IMR-90 (cell line): ENCODE results near the gene MROH2A. TPM values are rescaled to one million over a fixed set of nuclear protein-coding genes. Genes with fewer than 3 reads are reported as not detected.

Experiments
- ATAC-seq: fragments of 200-7000 bp; cut with Tn5 transposase; 2 replicates; pipeline ENCODE4 v1.9.1; 2020; ENCODE audit warnings: low read depth, mild to moderate bottlenecking, moderate library complexity
- BruUV-seq: library from RNA; stranded (reverse); fragments of 400-500 nt; replicated peaks from 2 replicates; lab custom pipeline; 2021; lab: Mats Ljungman, UMichigan
- CTCF ChIA-PET: fragments of 300-600 bp; formaldehyde crosslinking; extraction: SDS; loops from one replicate; lab custom pipeline; 2021; ENCODE audit warnings: antibody characterized with exemption; lab: Yijun Ruan, JAX
- POLR2A ChIA-PET: fragments of 300-600 bp; sonication (Branson Sonifier 250); formaldehyde crosslinking; loops from one replicate; lab custom pipeline; 2022; ENCODE audit warnings: antibody characterized with exemption; ENCODE audit not compliant: unreplicated experiment; lab: Charles Lee
- DNase-seq: peaks from one replicate; pipeline ENCODE4 v3.0.0; 2013
- H2AFZ ChIP-seq: replicated peaks from 2 replicates; pipeline ENCODE3; 2013; ENCODE audit warnings: low read length, mild to moderate bottlenecking; ENCODE audit not compliant: poor library complexity
- H2AK5ac ChIP-seq: 2 replicates; pipeline ENCODE4 v1.6.1; 2013; ENCODE audit warnings: low read depth, low read length, inconsistent platforms
- H2AK9ac ChIP-seq: replicated peaks from 2 replicates; pipeline ENCODE3; 2013; ENCODE audit warnings: mild to moderate bottlenecking, low read depth, low read length, moderate library complexity; ENCODE audit not compliant: poor library complexity
- H2BK120ac ChIP-seq: 2 replicates; pipeline ENCODE4 v1.6.1; 2013; ENCODE audit warnings: low read depth, low read length, inconsistent platforms
- H2BK15ac ChIP-seq: 3 replicates; pipeline ENCODE4 v1.6.1; 2013; ENCODE audit warnings: low read depth, low read length, inconsistent platforms
- H2BK20ac ChIP-seq: 2 replicates; pipeline ENCODE4 v1.6.1; 2013; ENCODE audit warnings: low read depth, mild to moderate bottlenecking, inconsistent platforms, low read length, moderate library complexity
- H2BK5ac ChIP-seq: 2 replicates; pipeline ENCODE4 v1.6.1; 2013; ENCODE audit warnings: mild to moderate bottlenecking, low read depth, low read length, inconsistent platforms; ENCODE audit not compliant: poor library complexity, severe bottlenecking
- H3K14ac ChIP-seq: replicated peaks from 2 replicates; pipeline ENCODE4 v1.6.1; 2013; ENCODE audit warnings: low read depth, low read length, inconsistent platforms
- H3K18ac ChIP-seq: 2 replicates; pipeline ENCODE4 v1.6.1; 2013; ENCODE audit warnings: low read depth, low read length, control low read depth
- H3K23ac ChIP-seq: 2 replicates; pipeline ENCODE4 v1.6.1; 2013; ENCODE audit warnings: low read depth, low read length, inconsistent platforms
- H3K27ac ChIP-seq: 2 replicates; pipeline ENCODE4 v1.5.1; 2013; ENCODE audit warnings: mild to moderate bottlenecking, control low read depth, low read length; ENCODE audit not compliant: insufficient read depth
- H3K27me3 ChIP-seq: 2 replicates; pipeline ENCODE4 v1.6.1; 2013; ENCODE audit warnings: low read length; ENCODE audit not compliant: control insufficient read depth, insufficient read depth
- H3K36me3 ChIP-seq: 2 replicates; pipeline ENCODE4 v1.6.1; 2013; ENCODE audit warnings: low read length, mixed read lengths; ENCODE audit not compliant: control insufficient read depth, insufficient read depth
- H3K4ac ChIP-seq: 2 replicates; pipeline ENCODE4 v1.6.1; 2013; ENCODE audit warnings: low read depth, low read length, inconsistent platforms
- H3K4me1 ChIP-seq: 2 replicates; pipeline ENCODE4 v1.6.1; 2013; ENCODE audit warnings: low read length, mixed read lengths; ENCODE audit not compliant: control insufficient read depth, insufficient read depth
- H3K4me2 ChIP-seq: 2 replicates; pipeline ENCODE4 v1.6.1; 2013; ENCODE audit warnings: low read depth, mild to moderate bottlenecking, control low read depth, low read length, moderate library complexity
- H3K4me3 ChIP-seq: 2 replicates; pipeline ENCODE4 v1.5.1; 2013; ENCODE audit warnings: low read depth, mild to moderate bottlenecking, control low read depth, low read length, moderate library complexity; ENCODE audit not compliant: insufficient read depth
- H3K56ac ChIP-seq: 2 replicates; pipeline ENCODE4 v1.6.1; 2013; ENCODE audit warnings: low read length, inconsistent platforms; ENCODE audit not compliant: insufficient read depth; ENCODE audit errors: extremely low read depth
- H3K79me1 ChIP-seq, 2 experiments: 2 replicates each; pipeline ENCODE4 v1.6.1; 2013; ENCODE audit warnings: low read length in 2 of 2, inconsistent platforms in 1 of 2, low read depth in 1 of 2
- H3K9ac ChIP-seq: 2 replicates; pipeline ENCODE4 v1.6.1; 2013; ENCODE audit warnings: low read depth, low read length, control low read depth
- H3K9me1 ChIP-seq: 2 replicates; pipeline ENCODE4 v1.6.1; 2013; ENCODE audit warnings: low read length, inconsistent platforms; ENCODE audit not compliant: insufficient read depth
- H3K9me3 ChIP-seq: 2 replicates; pipeline ENCODE4 v1.6.1; 2013; ENCODE audit warnings: low read length; ENCODE audit not compliant: control insufficient read depth, insufficient read depth
- H4K20me1 ChIP-seq: 2 replicates; pipeline ENCODE4 v1.6.1; 2013; ENCODE audit warnings: low read length, inconsistent platforms; ENCODE audit not compliant: insufficient read depth
- H4K5ac ChIP-seq: 2 replicates; pipeline ENCODE4 v1.6.1; 2013; ENCODE audit warnings: mild to moderate bottlenecking, low read depth, low read length, control low read depth
- H4K8ac ChIP-seq, 2 experiments: 2 replicates each; pipeline ENCODE4 v1.6.1; 2013; ENCODE audit warnings: low read depth in 2 of 2, low read length in 2 of 2, control low read depth in 1 of 2, inconsistent platforms in 1 of 2
- H4K91ac ChIP-seq: 2 replicates; pipeline ENCODE4 v1.6.1; 2013; ENCODE audit warnings: low read depth, low read length, inconsistent platforms; ENCODE audit not compliant: insufficient read depth
- BHLHE40 ChIP-seq: fragments of 150-350 bp; IDR thresholded peaks from 2 replicates; pipeline ENCODE4 v1.6.1; 2016; ENCODE audit warnings: mild to moderate bottlenecking, low read depth, low read length
- CEBPB ChIP-seq: IDR thresholded peaks from 2 replicates; pipeline ENCODE4 v1.6.1; 2012; ENCODE audit warnings: low read depth, low read length, improper control_type of control experiment
- CHD1 ChIP-seq: IDR thresholded peaks from 2 replicates; pipeline ENCODE4 v1.6.1; 2012; ENCODE audit warnings: low read depth, low read length, improper control_type of control experiment
- FOS ChIP-seq: fragments of 150-350 bp; IDR thresholded peaks from 2 replicates; pipeline ENCODE4 v1.6.1; 2016; ENCODE audit warnings: low read depth, low read length
- MAFK ChIP-seq: IDR thresholded peaks from 2 replicates; pipeline ENCODE4 v1.6.1; 2012; ENCODE audit warnings: low read depth, low read length, improper control_type of control experiment
- MAZ ChIP-seq: IDR thresholded peaks from 2 replicates; pipeline ENCODE4 v1.6.1; 2012; ENCODE audit warnings: low read depth, mild to moderate bottlenecking, low read length, improper control_type of control experiment, moderate library complexity, borderline replicate concordance
- MXI1 ChIP-seq: IDR thresholded peaks from 2 replicates; pipeline ENCODE4 v1.6.1; 2012; ENCODE audit warnings: low read depth, mild to moderate bottlenecking, low read length, moderate library complexity, borderline replicate concordance
- NFE2L2 ChIP-seq: fragments of 150-350 bp; IDR thresholded peaks from 2 replicates; pipeline ENCODE4 v1.6.1; 2016; ENCODE audit warnings: low read depth, mild to moderate bottlenecking, low read length
- RAD21 ChIP-seq: IDR thresholded peaks from 2 replicates; pipeline ENCODE4 v1.6.1; 2012; ENCODE audit warnings: low read length, improper control_type of control experiment
- RCOR1 ChIP-seq: IDR thresholded peaks from 2 replicates; pipeline ENCODE4 v1.6.1; 2012; ENCODE audit warnings: mild to moderate bottlenecking, low read length, improper control_type of control experiment; ENCODE audit not compliant: insufficient replicate concordance
- RFX5 ChIP-seq: IDR thresholded peaks from 2 replicates; pipeline ENCODE4 v1.8.0; 2012; ENCODE audit warnings: low read depth, mild to moderate bottlenecking, low read length, moderate library complexity
- SMC3 ChIP-seq: fragments of 150-350 bp; IDR thresholded peaks from 2 replicates; pipeline ENCODE4 v1.6.1; 2016; ENCODE audit warnings: low read depth, mild to moderate bottlenecking, antibody characterized with exemption, low read length, moderate library complexity
- WGBS, 2 experiments: methylation state at CpG; one replicate each; pipeline versions ENCODE4 v1.1.5 to v1.1.7; 2013; ENCODE audit warnings: missing lambda C conversion rate in 2 of 2; ENCODE audit not compliant: insufficient read length in 1 of 2; ENCODE audit errors: extremely low coverage in 2 of 2; 5-methylcytosine and 5-hydroxymethylcytosine counted together
- dilution Hi-C: fragments of 300-500 bp; cut with HindIII; formaldehyde crosslinking; loops from one replicate; pipeline ENCODE4 v1.14.3; 2018; ENCODE audit warnings: low sequenced_read_pairs; ENCODE audit not compliant: unreplicated experiment
- in situ Hi-C: fragments of 300-500 bp; cut with MboI; formaldehyde crosslinking; loops from 3 replicates; pipeline ENCODE4 v1.14.3; 2019; ENCODE audit warnings: low sequenced_read_pairs, inconsistent platforms, mixed read lengths
- intact Hi-C: fragments of 100-400 bp; cut with micrococcal nuclease; formaldehyde crosslinking; loops from 2 replicates; pipeline ENCODE4 v1.10.0; 2022
- polyA plus RNA-seq, 3 experiments: library from polyadenylated mRNA; depleted of rRNA; stranded (reverse); fragments of >200 nt; gene quantifications; 2 replicates each; pipeline ENCODE4 v1.2.3, GENCODE V29; 2012; ENCODE audit warnings: low replicate concordance in 1 of 3
- total RNA-seq: library from RNA; depleted of rRNA; stranded (reverse); fragments of >200 nt; gene quantifications from 2 replicates; pipeline ENCODE4 v1.2.3, GENCODE V29; 2012
- TF ChIP-seq, protein P1 (sequence below): fragments of 150-350 bp; IDR thresholded peaks from 2 replicates; pipeline ENCODE4 v1.6.1; 2017; ENCODE audit warnings: mild to moderate bottlenecking, antibody characterized with exemption, low read length, low read depth
- TF ChIP-seq, protein P2 (sequence below): conservative IDR thresholded peaks from 2 replicates; pipeline ENCODE4 v1.5.1; 2012; ENCODE audit warnings: mild to moderate bottlenecking, low read depth, low read length, improper control_type of control experiment
- TF ChIP-seq, protein P3 (sequence below): fragments of 150-350 bp; IDR thresholded peaks from 2 replicates; pipeline ENCODE4 v1.6.1; 2016; ENCODE audit warnings: low read depth, mild to moderate bottlenecking, low read length, moderate library complexity, borderline replicate concordance

Gene MROH2A
- total and polyA plus RNA-seq, 2 of the 4 experiments (the other 2 are of a cell fraction): not detected

DNA sequence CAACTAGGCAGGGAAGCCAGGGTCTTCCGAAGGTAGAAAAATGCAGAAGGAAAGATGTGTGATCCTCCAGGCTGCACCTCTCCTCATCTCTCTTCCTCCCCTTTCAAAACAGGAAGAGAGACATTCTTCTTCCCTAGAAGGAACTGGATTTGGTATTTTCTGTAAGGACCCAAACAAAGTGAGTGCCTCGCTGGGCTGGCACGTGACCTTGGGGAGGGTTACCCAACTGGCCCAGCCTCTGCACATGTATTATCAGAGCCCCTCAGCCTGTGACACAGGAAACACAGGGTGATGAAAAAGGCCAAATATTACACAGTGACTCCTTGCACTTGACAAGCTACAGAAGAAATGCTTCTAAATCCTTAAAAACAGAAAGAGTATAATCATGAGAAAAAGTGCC, 73.9 kb downstream of the MROH2A start:
- in situ Hi-C loops (no loop called here), intact Hi-C loops (loop anchor here (10.0 kb wide), 2 partner anchors 287 to 693 kb away; partner anchors contain the start of gene USP40)

More for the DNA sequence above, 73.9 kb downstream of the MROH2A start:
- Histone ChIP-seq H3K36me3 (peaks cover 7% of the 10 kb centered on the region), H3K4me1 (peaks cover 13% of the 10 kb centered on the region), H4K5ac (peak overlapping the region; percentile 95), H3K27ac (peak overlapping the region; percentile 68; the same call in 1 of the 2 replicates), H2AFZ (peak overlapping the region; percentile 85), H3K56ac (no peak overlapping the region), H2BK15ac (peak overlapping the region; percentile 6; the same call in 1 of the 3 replicates), H2BK5ac (peak overlapping the region; percentile 67), H3K9me3 (no peaks in the 10 kb centered on the region), H2BK120ac (peak overlapping the region; percentile 80; the same call in 1 of the 2 replicates), H2BK20ac (peak overlapping the region; percentile 65; the same call in 1 of the 2 replicates), H3K27me3 (no peaks in the 10 kb centered on the region), H3K14ac (peak overlapping the region; percentile 74), H3K79me1 (peaks cover 32 to 52% of the 10 kb centered on the region in 2 experiments), H3K18ac (peak overlapping the region; percentile 57), H2AK9ac (peak overlapping the region; percentile 49), H3K4me3 (no peak overlapping the region), H3K23ac (peak overlapping the region; percentile 77), H2AK5ac (no peak overlapping the region), H4K91ac (peak overlapping the region; percentile 4; the same call in 1 of the 2 replicates), H4K8ac (peak overlapping the region; percentile 51 to 87; a peak in 3 of 4 replicates), H4K20me1 (no peaks in the 10 kb centered on the region; the same call in 1 of the 2 replicates), H3K4me2 (peak overlapping the region; percentile 100), H3K4ac (peak overlapping the region; percentile 79), H3K9ac (no peak overlapping the region), H3K9me1 (peaks cover 10% of the 10 kb centered on the region; the same call in 1 of the 2 replicates)
- DNase-seq: no peak
- BruUV-seq: no TSS peak
- TF ChIP-seq RCOR1: no peak
- TF ChIP-seq, protein P1, sequence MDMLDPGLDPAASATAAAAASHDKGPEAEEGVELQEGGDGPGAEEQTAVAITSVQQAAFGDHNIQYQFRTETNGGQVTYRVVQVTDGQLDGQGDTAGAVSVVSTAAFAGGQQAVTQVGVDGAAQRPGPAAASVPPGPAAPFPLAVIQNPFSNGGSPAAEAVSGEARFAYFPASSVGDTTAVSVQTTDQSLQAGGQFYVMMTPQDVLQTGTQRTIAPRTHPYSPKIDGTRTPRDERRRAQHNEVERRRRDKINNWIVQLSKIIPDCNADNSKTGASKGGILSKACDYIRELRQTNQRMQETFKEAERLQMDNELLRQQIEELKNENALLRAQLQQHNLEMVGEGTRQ: no peak
- TF ChIP-seq RAD21: no peak
- no peak for TF ChIP-seq MAFK
- TF ChIP-seq, protein P2, sequence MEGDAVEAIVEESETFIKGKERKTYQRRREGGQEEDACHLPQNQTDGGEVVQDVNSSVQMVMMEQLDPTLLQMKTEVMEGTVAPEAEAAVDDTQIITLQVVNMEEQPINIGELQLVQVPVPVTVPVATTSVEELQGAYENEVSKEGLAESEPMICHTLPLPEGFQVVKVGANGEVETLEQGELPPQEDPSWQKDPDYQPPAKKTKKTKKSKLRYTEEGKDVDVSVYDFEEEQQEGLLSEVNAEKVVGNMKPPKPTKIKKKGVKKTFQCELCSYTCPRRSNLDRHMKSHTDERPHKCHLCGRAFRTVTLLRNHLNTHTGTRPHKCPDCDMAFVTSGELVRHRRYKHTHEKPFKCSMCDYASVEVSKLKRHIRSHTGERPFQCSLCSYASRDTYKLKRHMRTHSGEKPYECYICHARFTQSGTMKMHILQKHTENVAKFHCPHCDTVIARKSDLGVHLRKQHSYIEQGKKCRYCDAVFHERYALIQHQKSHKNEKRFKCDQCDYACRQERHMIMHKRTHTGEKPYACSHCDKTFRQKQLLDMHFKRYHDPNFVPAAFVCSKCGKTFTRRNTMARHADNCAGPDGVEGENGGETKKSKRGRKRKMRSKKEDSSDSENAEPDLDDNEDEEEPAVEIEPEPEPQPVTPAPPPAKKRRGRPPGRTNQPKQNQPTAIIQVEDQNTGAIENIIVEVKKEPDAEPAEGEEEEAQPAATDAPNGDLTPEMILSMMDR: no peak
- TF ChIP-seq CHD1: no peak
- no peak for TF ChIP-seq RFX5
- TF ChIP-seq, protein P3, sequence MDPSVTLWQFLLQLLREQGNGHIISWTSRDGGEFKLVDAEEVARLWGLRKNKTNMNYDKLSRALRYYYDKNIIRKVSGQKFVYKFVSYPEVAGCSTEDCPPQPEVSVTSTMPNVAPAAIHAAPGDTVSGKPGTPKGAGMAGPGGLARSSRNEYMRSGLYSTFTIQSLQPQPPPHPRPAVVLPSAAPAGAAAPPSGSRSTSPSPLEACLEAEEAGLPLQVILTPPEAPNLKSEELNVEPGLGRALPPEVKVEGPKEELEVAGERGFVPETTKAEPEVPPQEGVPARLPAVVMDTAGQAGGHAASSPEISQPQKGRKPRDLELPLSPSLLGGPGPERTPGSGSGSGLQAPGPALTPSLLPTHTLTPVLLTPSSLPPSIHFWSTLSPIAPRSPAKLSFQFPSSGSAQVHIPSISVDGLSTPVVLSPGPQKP: no peak
- TF ChIP-seq CEBPB: no peak
- TF ChIP-seq MXI1: no peak
- TF ChIP-seq SMC3: no peak
- TF ChIP-seq FOS: no peak
- no peak for TF ChIP-seq BHLHE40
- TF ChIP-seq NFE2L2: no peak
- no peak for TF ChIP-seq MAZ
- ChIA-PET POLR2A (no interaction called here), CTCF (no interaction called here)
- no CpG with 5 or more reads among the region's 3 CpGs for WGBS, 2 experiments
- no peak for ATAC-seq
- dilution Hi-C loops: no loop called here
